HG02759 (cell line): Measurements from ENCODE around the gene ZGLP1.

ENCODE experiments used
- ATAC-seq: cut with Tn5 transposase; IDR thresholded peaks from one replicate; pipeline ENCODE4 v1.9.1; 2021; ENCODE audit warnings: mild to moderate bottlenecking, moderate library complexity; ENCODE audit not compliant: unreplicated experiment

The ZGLP1 gene

GRCh38 chr19:10295847-10296591 lies 13.6 kb downstream of the ZGLP1 start:
- no peak for ATAC-seq

GRCh38 chr19:10295305-10295846 lies 14.2 kb downstream of the ZGLP1 start:
- ATAC-seq, result peak; percentile 55

DNA sequence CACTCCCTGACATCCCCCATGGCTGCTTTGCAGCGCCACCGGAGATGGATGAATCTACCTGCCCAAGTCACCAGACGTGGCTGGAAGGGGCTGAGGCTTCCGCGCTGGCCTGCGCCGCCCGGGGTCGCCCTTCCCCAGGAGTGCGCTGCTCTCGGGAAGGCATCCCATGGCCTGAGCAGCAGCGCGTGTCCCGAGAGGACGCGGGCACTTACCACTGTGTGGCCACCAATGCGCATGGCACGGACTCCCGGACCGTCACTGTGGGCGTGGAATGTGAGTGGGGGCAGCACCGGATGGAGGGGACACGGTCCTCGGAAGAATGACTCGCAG lies 15.3 kb downstream of the ZGLP1 start:
- ATAC-seq, result no peak

GRCh38 chr19:10293637-10294367 lies 15.8 kb downstream of the ZGLP1 start:
- no peak for ATAC-seq

- no peak for ATAC-seq
These were observed 16.6 kb downstream of the ZGLP1 start for GRCh38 chr19:10292789-10293636.

DNA sequence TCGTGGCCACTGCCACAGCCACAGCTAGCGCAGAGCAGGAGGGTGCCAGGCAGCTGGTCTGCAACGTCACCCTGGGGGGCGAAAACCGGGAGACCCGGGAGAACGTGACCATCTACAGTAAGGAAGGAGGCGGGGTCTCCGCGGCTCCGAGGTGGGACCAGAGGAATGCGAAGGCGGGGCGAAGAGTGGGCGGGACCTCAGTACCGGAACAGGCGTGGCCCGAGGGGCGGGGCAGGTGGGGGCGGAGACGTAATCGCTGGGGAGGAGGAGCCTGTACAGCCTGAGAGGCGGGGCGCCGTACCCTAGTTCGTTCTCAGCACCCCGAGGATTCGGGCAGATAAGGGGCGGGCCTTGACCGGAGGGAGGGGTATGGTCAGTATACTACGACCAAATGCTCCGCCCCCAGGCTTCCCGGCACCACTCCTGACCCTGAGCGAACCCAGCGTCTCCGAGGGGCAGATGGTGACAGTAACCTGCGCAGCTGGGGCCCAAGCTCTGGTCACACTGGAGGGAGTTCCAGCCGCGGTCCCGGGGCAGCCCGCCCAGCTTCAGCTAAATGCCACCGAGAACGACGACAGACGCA lies 17.3 kb downstream of the ZGLP1 start:
- ATAC-seq, result no peak

- ATAC-seq, result no peak
These were observed 17.9 kb downstream of the ZGLP1 start for GRCh38 chr19:10291554-10292205.

DNA sequence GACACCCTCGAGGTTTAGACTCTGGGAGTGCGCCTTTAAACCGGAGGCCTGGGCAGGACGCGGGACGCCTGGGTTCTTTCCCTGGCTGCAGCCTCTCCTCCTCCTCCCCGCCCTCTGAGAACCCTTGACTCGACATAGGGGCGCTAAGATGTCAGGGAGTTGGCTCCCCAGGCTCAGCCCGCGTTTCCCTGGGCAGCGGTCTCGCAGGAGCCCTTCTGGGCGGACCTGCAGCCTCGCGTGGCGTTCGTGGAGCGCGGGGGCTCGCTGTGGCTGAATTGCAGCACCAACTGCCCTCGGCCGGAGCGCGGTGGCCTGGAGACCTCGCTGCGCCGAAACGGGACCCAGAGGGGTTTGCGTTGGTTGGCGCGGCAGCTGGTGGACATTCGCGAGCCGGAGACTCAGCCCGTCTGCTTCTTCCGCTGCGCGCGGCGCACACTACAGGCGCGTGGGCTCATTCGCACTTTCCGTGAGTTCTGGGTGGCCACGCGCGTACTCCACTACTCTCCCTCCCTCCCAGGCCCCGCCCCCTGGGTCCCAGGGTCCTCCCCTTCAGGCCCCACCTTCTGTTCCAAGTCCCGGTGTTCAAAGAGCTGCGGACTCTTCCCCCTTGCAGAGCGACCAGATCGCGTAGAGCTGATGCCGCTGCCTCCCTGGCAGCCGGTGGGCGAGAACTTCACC lies 18.6 kb downstream of the ZGLP1 start:
- ATAC-seq, result no peak

DNA sequence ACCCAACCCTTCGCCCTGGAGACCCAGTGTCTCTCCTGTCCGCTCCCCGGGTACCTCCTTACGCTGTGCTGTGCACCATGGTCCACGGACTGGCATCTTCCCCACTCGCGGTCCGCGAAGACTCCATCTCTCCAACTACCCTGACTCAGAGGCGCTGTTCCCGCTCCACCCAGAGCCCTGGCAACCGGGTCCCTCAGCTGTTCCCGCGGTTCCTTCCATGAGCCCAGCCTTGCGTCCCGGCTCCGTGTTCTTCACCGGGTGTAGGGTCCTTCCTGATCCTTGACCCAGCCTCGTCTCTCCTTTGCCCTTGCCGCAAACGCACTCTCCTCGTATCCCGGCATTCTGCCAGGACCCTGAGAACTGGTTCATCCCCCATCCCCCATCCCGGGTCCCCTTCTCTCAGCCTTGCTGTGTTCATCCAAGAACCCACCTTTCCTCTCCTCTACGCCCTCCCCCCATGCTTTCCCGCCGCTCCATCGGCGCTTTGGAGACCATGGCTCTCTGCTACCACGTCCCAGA lies 19.2 kb downstream of the ZGLP1 start:
- ATAC-seq, result no peak

DNA sequence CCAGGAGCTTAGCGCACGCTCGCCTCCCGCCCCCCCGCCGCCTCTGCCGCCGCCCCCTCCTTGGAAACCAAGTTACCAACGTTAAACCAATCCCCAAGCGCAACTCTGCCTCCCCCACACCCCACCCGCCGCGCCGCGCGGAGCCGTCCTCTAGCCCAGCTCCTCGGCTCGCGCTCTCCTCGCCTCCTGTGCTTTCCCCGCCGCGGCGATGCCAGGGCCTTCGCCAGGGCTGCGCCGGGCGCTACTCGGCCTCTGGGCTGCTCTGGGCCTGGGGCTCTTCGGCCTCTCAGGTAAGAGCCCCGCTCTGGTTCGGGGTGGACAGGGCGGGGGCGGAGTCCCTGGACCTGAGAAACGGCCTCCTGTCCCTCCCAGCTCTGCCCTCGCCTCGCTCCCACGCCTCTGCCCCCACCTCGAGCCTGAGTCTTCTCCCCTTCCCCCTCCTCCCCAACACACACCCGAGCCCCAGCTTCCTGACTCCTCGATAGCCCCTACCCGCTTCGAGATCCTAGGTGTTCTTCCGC lies 19.7 kb downstream of the ZGLP1 start, which contains the start of gene ICAM5:
Gene ICAM5, plus strand, starts transcription at position 117 of the 521 bp plus-strand sequence. Its CDS starts 92 bp downstream, at position 209.
- ATAC-seq, result no peak

DNA sequence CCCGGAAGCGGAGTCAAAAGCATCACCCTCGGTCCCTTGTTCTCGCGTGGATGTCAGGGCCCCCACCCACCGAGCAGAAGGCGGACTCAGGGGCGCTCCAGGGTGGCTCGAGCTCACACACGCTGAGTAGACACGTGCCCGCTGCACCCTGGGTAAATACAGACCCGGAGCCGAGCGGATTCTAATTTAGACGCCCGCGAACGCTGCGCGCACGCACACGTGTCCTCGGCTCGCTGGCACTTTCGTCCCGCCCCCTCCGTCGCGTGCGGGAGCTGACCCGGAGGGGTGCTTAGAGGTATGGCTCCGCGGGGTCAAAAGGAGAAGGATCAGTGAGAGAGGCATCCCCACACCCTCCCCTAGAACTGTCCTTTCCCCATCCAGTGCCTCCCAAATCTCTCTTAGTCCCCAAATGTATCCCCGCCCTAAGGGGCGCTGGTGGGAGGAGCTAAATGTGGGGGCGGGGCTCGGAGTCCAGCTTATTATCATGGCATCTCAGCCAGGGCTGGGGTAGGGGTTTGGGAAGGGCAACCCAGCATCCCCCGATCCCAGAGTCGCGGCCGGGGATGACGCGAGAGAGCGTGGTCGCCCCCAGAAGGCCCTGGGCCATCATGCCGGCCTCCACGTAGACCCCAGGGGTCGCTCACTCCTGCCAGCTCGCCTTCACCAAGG lies 20.3 kb downstream of the ZGLP1 start:
- no peak for ATAC-seq

DNA sequence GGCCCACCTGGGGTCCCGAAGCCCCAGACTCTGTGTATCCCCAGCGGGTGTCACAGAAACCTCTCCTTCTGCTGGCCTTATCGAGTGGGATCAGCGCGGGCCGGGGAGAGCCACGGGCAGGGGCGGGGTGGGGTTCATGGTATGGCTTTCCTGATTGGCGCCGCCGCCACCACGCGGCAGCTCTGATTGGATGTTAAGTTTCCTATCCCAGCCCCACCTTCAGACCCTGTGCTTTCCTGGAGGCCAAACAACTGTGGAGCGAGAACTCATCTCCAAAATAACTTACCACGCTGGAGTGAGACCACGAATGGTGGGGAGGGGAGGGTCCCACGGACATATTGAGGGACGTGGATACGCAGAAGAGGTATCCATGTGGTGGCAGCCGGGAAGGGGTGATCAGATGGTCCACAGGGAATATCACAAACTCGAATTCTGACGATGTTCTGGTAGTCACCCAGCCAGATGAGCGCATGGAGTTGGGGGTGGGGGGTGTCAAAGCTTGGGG lies 20.9 kb downstream of the ZGLP1 start:
- no peak for ATAC-seq

GRCh38 chr19:10286803-10287737 lies 22.5 kb downstream of the ZGLP1 start, which contains the start of gene ICAM4:
TSS of gene ICAM4 (plus strand) at chr19:10286955. CDS start at chr19:10287013, 58 bp downstream.
- ATAC-seq, result no peak

- ATAC-seq, result no peak
These were observed 24.2 kb downstream of the ZGLP1 start for GRCh38 chr19:10285393-10285792.

DNA sequence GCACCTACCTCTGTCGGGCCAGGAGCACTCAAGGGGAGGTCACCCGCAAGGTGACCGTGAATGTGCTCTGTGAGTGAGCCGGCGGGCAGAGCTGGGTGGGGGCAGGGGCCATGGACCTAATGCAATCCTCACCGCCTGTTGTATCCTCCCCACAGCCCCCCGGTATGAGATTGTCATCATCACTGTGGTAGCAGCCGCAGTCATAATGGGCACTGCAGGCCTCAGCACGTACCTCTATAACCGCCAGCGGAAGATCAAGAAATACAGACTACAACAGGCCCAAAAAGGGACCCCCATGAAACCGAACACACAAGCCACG lies 24.7 kb downstream of the ZGLP1 start:
- no peak for ATAC-seq

DNA sequence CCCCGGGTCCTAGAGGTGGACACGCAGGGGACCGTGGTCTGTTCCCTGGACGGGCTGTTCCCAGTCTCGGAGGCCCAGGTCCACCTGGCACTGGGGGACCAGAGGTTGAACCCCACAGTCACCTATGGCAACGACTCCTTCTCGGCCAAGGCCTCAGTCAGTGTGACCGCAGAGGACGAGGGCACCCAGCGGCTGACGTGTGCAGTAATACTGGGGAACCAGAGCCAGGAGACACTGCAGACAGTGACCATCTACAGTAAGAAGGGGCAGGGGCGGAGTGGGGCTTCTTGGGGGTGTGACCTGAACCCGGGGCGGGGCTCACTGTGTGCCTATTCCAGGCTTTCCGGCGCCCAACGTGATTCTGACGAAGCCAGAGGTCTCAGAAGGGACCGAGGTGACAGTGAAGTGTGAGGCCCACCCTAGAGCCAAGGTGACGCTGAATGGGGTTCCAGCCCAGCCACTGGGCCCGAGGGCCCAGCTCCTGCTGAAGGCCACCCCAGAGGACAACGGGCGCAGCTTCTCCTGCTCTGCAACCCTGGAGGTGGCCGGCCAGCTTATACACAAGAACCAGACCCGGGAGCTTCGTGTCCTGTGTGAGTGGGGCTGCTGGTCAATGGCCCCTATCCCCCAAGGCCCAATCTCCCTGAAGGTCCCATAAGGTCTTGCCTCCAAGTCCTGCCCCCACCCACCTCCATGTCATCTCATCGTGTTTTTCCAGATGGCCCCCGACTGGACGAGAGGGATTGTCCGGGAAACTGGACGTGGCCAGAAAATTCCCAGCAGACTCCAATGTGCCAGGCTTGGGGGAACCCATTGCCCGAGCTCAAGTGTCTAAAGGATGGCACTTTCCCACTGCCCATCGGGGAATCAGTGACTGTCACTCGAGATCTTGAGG lies 25.3 kb downstream of the ZGLP1 start:
- no peak for ATAC-seq
